K562 (cell line): ENCODE measurements around the gene DISC1. TPM values are rescaled to one million over a fixed set of nuclear protein-coding genes. Genes with fewer than 3 reads are reported as not detected.

Experiments
- ATAC-seq: fragments of 200-7000 bp; cut with Tn5 transposase; 3 replicates; pipeline ENCODE4 v1.9.1; 2020; ENCODE audit warnings: moderate library complexity
- BruUV-seq: library from RNA; stranded (reverse); fragments of 400-500 nt; replicated peaks from 2 replicates; lab custom pipeline; 2021; lab: Mats Ljungman, UMichigan
- CTCF ChIA-PET: fragments of 300-600 bp; formaldehyde crosslinking; extraction: SDS; loops from one replicate; lab custom pipeline; 2021; ENCODE audit warnings: low intra/inter-chr PET ratio; lab: Yijun Ruan, JAX
- POLR2A ChIA-PET: fragments of 300-600, 350-650 bp; sonication (Branson Sonifier 250); formaldehyde crosslinking; extraction: SDS; loops from one replicate; lab custom pipeline; 2021; ENCODE audit warnings: antibody characterized with exemption, inconsistent platforms; lab: Yijun Ruan, JAX
- DNase-seq, 4 experiments: peaks; one replicate each; pipeline versions ENCODE4 v3.0.0 to v3.0.0-alpha.2; 2011 to 2018; ENCODE audit warnings: low spot score in 3 of 4, mixed read lengths in 3 of 4; ENCODE audit errors: extremely low read depth in 1 of 4
- FAIRE-seq: peaks from 2 replicates; lab custom pipeline; 2011; peaks lifted over from hg19 to GRCh38; lab: Jason Lieb, UNC
- H2AFZ ChIP-seq: 2 replicates; pipeline ENCODE4 v1.6.0; 2011; ENCODE audit warnings: low read depth, low read length, control low read depth, inconsistent platforms
- H3K27ac ChIP-seq: fragments of 200-600 bp; 3 replicates; pipeline ENCODE4 v1.8.0; 2011; ENCODE audit warnings: low read depth, mild to moderate bottlenecking, control low read depth, inconsistent platforms, low read length, moderate library complexity, mixed read lengths; ENCODE audit errors: extremely low read depth
- H3K27me3 ChIP-seq, 2 experiments: fragments of 300-600 bp in 1 of 2; 2 replicates in 1 of 2; 3 replicates in 1 of 2; pipeline versions ENCODE4 v1.6.0 to v1.8.0; 2011; ENCODE audit warnings: inconsistent platforms in 2 of 2, low read length in 2 of 2, mild to moderate bottlenecking in 1 of 2, mixed read lengths in 1 of 2, moderate library complexity in 1 of 2; ENCODE audit not compliant: control insufficient read depth in 2 of 2, insufficient read depth in 2 of 2
- H3K36me3 ChIP-seq: fragments of 300-600 bp; 3 replicates; pipeline ENCODE4 v1.8.0; 2011; ENCODE audit warnings: mild to moderate bottlenecking, low read length, inconsistent platforms; ENCODE audit not compliant: control insufficient read depth, insufficient read depth
- H3K4me1 ChIP-seq, 2 experiments: fragments of 200-600 bp in 1 of 2; replicated peaks in 1 of 2; 2 replicates in 1 of 2; 3 replicates in 1 of 2; pipeline versions ENCODE4 v1.5.1 to v1.8.0; 2011; ENCODE audit warnings: inconsistent platforms in 2 of 2, low read length in 2 of 2, mild to moderate bottlenecking in 1 of 2, mixed read lengths in 1 of 2, moderate library complexity in 1 of 2; ENCODE audit not compliant: control insufficient read depth in 2 of 2, insufficient read depth in 2 of 2
- H3K4me2 ChIP-seq: 2 replicates; pipeline ENCODE4 v1.6.1; 2011; ENCODE audit warnings: low read length, control low read depth, inconsistent platforms, mixed read lengths; ENCODE audit not compliant: insufficient read depth
- H3K4me3 ChIP-seq: fragments of 200-600 bp; sonication (generic), shearing (Covaris generic); 2 replicates; pipeline ENCODE4 v1.5.1; 2016; ENCODE audit warnings: control low read depth, inconsistent platforms
- H3K79me2 ChIP-seq: fragments of 200-600 bp; 3 replicates; pipeline ENCODE4 v1.8.0; 2011; ENCODE audit warnings: low read length, inconsistent platforms; ENCODE audit not compliant: control insufficient read depth, insufficient read depth
- H3K9ac ChIP-seq, 2 experiments: 2 replicates each; pipeline versions ENCODE4 v1.6.0 to v1.6.1; 2011; ENCODE audit warnings: low read depth in 2 of 2, low read length in 2 of 2, control low read depth in 1 of 2, inconsistent platforms in 1 of 2, mild to moderate bottlenecking in 1 of 2, mixed read lengths in 1 of 2; ENCODE audit not compliant: insufficient read depth in 1 of 2
- H3K9me1 ChIP-seq: one replicate; pipeline ENCODE4 v1.6.0; 2011; ENCODE audit warnings: inconsistent platforms, mild to moderate bottlenecking, low read length, moderate library complexity; ENCODE audit not compliant: control insufficient read depth, insufficient read depth
- H3K9me3 ChIP-seq: replicated peaks from 2 replicates; pipeline ENCODE4 v1.5.1; 2011; ENCODE audit warnings: low read depth, low read length, inconsistent platforms; ENCODE audit not compliant: control insufficient read depth, insufficient read depth
- H4K20me1 ChIP-seq: replicated peaks from 2 replicates; pipeline ENCODE4 v1.6.1; 2011; ENCODE audit warnings: low read length, inconsistent platforms, mixed read lengths; ENCODE audit not compliant: control insufficient read depth, insufficient read depth
- CCNT2 ChIP-seq: IDR thresholded peaks from 2 replicates; pipeline ENCODE4 v1.6.1; 2011; ENCODE audit warnings: borderline replicate concordance, low read depth, mild to moderate bottlenecking, moderate library complexity, mixed read lengths, low read length; ENCODE audit not compliant: insufficient read length; ENCODE audit errors: extremely low read depth
- E2F1 ChIP-seq: sonication (generic); formaldehyde crosslinking; IDR thresholded peaks from 2 replicates; pipeline ENCODE4 v1.8.1; 2023; ENCODE audit warnings: mild to moderate bottlenecking, missing genetic modification reagents, moderate library complexity
- ESRRB ChIP-seq: fragments of 250-450 bp; sonication (Bioruptor Pico); IDR thresholded peaks from 2 replicates; pipeline ENCODE4 v1.5.0; 2020; ENCODE audit warnings: mild to moderate bottlenecking, moderate library complexity, borderline replicate concordance
- ETV1 ChIP-seq: fragments of 450-650 bp; conservative IDR thresholded peaks from 2 replicates; pipeline ENCODE4 v1.6.1; 2016; ENCODE audit warnings: missing genetic modification characterization, control low read depth, low read depth, missing compliant biosample characterization
- MAFF ChIP-seq: IDR thresholded peaks from 2 replicates; pipeline ENCODE4 v1.6.1; 2012; ENCODE audit warnings: low read length, improper control_type of control experiment
- MCM3 ChIP-seq: fragments of 450-650 bp; IDR thresholded peaks from 2 replicates; pipeline ENCODE4 v1.6.1; 2016
- MTA1 ChIP-seq: fragments of 450-650 bp; IDR thresholded peaks from 2 replicates; pipeline ENCODE4 v1.6.1; 2017; ENCODE audit warnings: borderline replicate concordance
- MTA3 ChIP-seq: fragments of 450-650 bp; formaldehyde crosslinking; IDR thresholded peaks from 2 replicates; pipeline ENCODE4 v1.6.1; 2017; ENCODE audit warnings: mild to moderate bottlenecking, borderline replicate concordance
- MYBL2 ChIP-seq, 2 experiments: fragments of 450-650 bp in 1 of 2; sonication (generic) in 1 of 2; formaldehyde crosslinking in 1 of 2; IDR thresholded peaks; 2 replicates each; pipeline versions ENCODE4 v1.6.1 to v1.8.1; 2017 to 2022; ENCODE audit warnings: borderline replicate concordance in 1 of 2, inconsistent platforms in 1 of 2, low read depth in 1 of 2, mild to moderate bottlenecking in 1 of 2, missing genetic modification reagents in 1 of 2, moderate library complexity in 1 of 2
- PRPF4 ChIP-seq: fragments of 200-400 bp; formaldehyde crosslinking; IDR thresholded peaks from one replicate; pipeline ENCODE4 v1.6.1; 2017; ENCODE audit warnings: low read length, low read depth, mild to moderate bottlenecking; ENCODE audit not compliant: insufficient read depth, poor library complexity, severe bottlenecking
- RBFOX2 ChIP-seq: fragments of 200-400 bp; formaldehyde crosslinking; IDR thresholded peaks from 2 replicates; pipeline ENCODE4 v1.6.1; 2017; ENCODE audit warnings: low read depth, mild to moderate bottlenecking, low read length, moderate library complexity
- RNF219 ChIP-seq: fragments of 250-450 bp; sonication (Bioruptor Pico); IDR thresholded peaks from 2 replicates; pipeline ENCODE4 v1.5.0; 2022; ENCODE audit warnings: mild to moderate bottlenecking
- TAF15 ChIP-seq: fragments of 200-400 bp; formaldehyde crosslinking; IDR thresholded peaks from 2 replicates; pipeline ENCODE4 v1.6.1; 2017; ENCODE audit warnings: mild to moderate bottlenecking, low read depth, low read length, moderate library complexity
- TOE1 ChIP-seq, 2 experiments: fragments of 450-650 bp in 1 of 2; sonication (generic) in 1 of 2; formaldehyde crosslinking in 1 of 2; IDR thresholded peaks; 2 replicates each; pipeline versions ENCODE4 v1.7.1 to v1.8.0; 2016 to 2022; ENCODE audit warnings: borderline replicate concordance in 2 of 2, mild to moderate bottlenecking in 2 of 2, antibody characterized with exemption in 1 of 2, inconsistent platforms in 1 of 2, low read depth in 1 of 2, missing genetic modification reagents in 1 of 2, moderate library complexity in 1 of 2
- ZNF12 ChIP-seq: sonication (generic); formaldehyde crosslinking; IDR thresholded peaks from 2 replicates; pipeline ENCODE4 v1.4.0; 2020; ENCODE audit warnings: mild to moderate bottlenecking, missing genetic modification reagents
- ZNF174 ChIP-seq: fragments of 250-450 bp; sonication (Bioruptor Pico); IDR thresholded peaks from 2 replicates; pipeline ENCODE4 v1.4.0; 2020; ENCODE audit warnings: mild to moderate bottlenecking
- ZNF445 ChIP-seq: fragments of 250-450 bp; sonication (Bioruptor Pico); IDR thresholded peaks from 2 replicates; pipeline ENCODE4 v1.4.0; 2020; ENCODE audit warnings: low read depth, mild to moderate bottlenecking, moderate library complexity
- ZNF699 ChIP-seq: fragments of 250-450 bp; sonication (Bioruptor Pico); IDR thresholded peaks from 2 replicates; pipeline ENCODE4 v1.8.0; 2021; ENCODE audit warnings: mild to moderate bottlenecking, moderate library complexity; ENCODE audit not compliant: insufficient replicate concordance
- WGBS: fragments of 100-300 bp; shearing (Covaris generic); methylation state at CpG from one replicate; pipeline ENCODE4 v1.1.6; 2016; ENCODE audit warnings: low coverage, mixed read lengths; ENCODE audit not compliant: insufficient coverage; ENCODE audit errors: missing lambda C conversion rate; 5-methylcytosine and 5-hydroxymethylcytosine counted together
- in situ Hi-C: fragments of 300-500 bp; cut with MboI; formaldehyde crosslinking; loops from 4 replicates; pipeline ENCODE4 v1.15.0; 2018; ENCODE audit warnings: inconsistent platforms, mixed read lengths
- intact Hi-C: fragments of 100-400 bp; cut with micrococcal nuclease; formaldehyde crosslinking; loops from 2 replicates; pipeline ENCODE4 v1.14.2; 2022
- polyA plus RNA-seq, 8 experiments: library from polyadenylated mRNA; depleted of rRNA in 4 of 8; stranded (reverse) in 5 of 8; unstranded in 3 of 8; fragments of >200 nt; fragmentation: Nextera tagmentation in 2 of 8; fragmentation: Illumina TruSeq in 1 of 8; extraction: Ambion mirVana in 2 of 8; extraction: Trizol in 1 of 8; gene quantifications; 2 replicates each; pipeline versions ENCODE4 v1.2.1 to v1.2.3, GENCODE V29; 2011 to 2014; ENCODE audit warnings: inconsistent platforms in 1 of 8, missing spikeins in 1 of 8
- total RNA-seq, 7 experiments: library from RNA; depleted of rRNA in 6 of 7; stranded (reverse); fragments of >200 nt in 6 of 7; fragmentation: Illumina TruSeq in 2 of 7; extraction: Trizol in 2 of 7; gene quantifications; 2 replicates each; pipeline versions ENCODE4 v1.2.1 to v1.2.3, GENCODE V29; 2011 to 2021; ENCODE audit warnings: low replicate concordance in 1 of 7

DISC1 gene
- total and polyA plus RNA-seq, 9 of the 15 experiments (the other 6 are each of a cell fraction or from before 2014, with no cell fraction given), result 0.01 to 0.11 (median 0.08) TPM; not detected in 1

- Histone ChIP-seq H3K4me3 (no peak overlapping the region), H4K20me1 (no peaks in the 10 kb centered on the region), H3K9me3 (no peaks in the 10 kb centered on the region), H2AFZ (no peak overlapping the region), H3K27me3 (peaks cover 0 to 14% of the 10 kb centered on the region in 2 experiments; a peak in 1 of 5 replicates), H3K27ac (no peak overlapping the region), H3K79me2 (no peaks in the 10 kb centered on the region), H3K4me1 (no peaks in the 10 kb centered on the region), H3K9me1 (no peaks in the 10 kb centered on the region), H3K4me2 (no peak overlapping the region), H3K9ac (no peak overlapping the region), H3K36me3 (no peaks in the 10 kb centered on the region)
- intact Hi-C loops (no loop called here), in situ Hi-C loops (no loop called here)
- ATAC-seq (no peak), FAIRE-seq (no peak), DNase-seq (no peak)
- WGBS, result 0% methylated on average over 3 of the region's 3 CpGs
- ChIA-PET POLR2A (no interaction called here), CTCF (no interaction called here)
- TF ChIP-seq RBFOX2 (no peak), TAF15 (no peak), ZNF12 (CRISPR knock-in tag) (no peak), CCNT2 (no peak), ETV1 (no peak), ZNF445 (CRISPR knock-in tag) (no peak), E2F1 (no peak), MTA1 (no peak), TOE1 (IDR thresholded peaks at IDR 0.05; ENCODE audit: borderline replicate concordance) (no peak), TOE1 (CRISPR knock-in tag; IDR thresholded peaks at IDR 0.05; ENCODE audit: borderline replicate concordance, low read depth) (no peak), ZNF699 (CRISPR knock-in tag) (no peak), MAFF (no peak), MYBL2 (IDR thresholded peaks at IDR 0.05; ENCODE audit: low read depth) (no peak), MYBL2 (CRISPR knock-in tag; IDR thresholded peaks at IDR 0.05; ENCODE audit: borderline replicate concordance) (no peak), ZNF174 (CRISPR knock-in tag) (no peak), PRPF4 (no peak), RNF219 (CRISPR knock-in tag) (no peak), ESRRB (CRISPR knock-in tag) (no peak), MTA3 (no peak), MCM3 (no peak)
- no TSS peak for BruUV-seq
Observed at GRCh38 chr1:231779081-231779480, 152.5 kb downstream of the DISC1 start.
